GM19438 (cell line): ENCODE data around the gene ARHGEF3.

Experiments used
- ATAC-seq: cut with Tn5 transposase; IDR thresholded peaks from one replicate; pipeline ENCODE4 v1.9.1; 2021; ENCODE audit warnings: low read depth; ENCODE audit not compliant: unreplicated experiment

Gene ARHGEF3, protein sequence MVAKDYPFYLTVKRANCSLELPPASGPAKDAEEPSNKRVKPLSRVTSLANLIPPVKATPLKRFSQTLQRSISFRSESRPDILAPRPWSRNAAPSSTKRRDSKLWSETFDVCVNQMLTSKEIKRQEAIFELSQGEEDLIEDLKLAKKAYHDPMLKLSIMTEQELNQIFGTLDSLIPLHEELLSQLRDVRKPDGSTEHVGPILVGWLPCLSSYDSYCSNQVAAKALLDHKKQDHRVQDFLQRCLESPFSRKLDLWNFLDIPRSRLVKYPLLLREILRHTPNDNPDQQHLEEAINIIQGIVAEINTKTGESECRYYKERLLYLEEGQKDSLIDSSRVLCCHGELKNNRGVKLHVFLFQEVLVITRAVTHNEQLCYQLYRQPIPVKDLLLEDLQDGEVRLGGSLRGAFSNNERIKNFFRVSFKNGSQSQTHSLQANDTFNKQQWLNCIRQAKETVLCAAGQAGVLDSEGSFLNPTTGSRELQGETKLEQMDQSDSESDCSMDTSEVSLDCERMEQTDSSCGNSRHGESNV

DNA sequence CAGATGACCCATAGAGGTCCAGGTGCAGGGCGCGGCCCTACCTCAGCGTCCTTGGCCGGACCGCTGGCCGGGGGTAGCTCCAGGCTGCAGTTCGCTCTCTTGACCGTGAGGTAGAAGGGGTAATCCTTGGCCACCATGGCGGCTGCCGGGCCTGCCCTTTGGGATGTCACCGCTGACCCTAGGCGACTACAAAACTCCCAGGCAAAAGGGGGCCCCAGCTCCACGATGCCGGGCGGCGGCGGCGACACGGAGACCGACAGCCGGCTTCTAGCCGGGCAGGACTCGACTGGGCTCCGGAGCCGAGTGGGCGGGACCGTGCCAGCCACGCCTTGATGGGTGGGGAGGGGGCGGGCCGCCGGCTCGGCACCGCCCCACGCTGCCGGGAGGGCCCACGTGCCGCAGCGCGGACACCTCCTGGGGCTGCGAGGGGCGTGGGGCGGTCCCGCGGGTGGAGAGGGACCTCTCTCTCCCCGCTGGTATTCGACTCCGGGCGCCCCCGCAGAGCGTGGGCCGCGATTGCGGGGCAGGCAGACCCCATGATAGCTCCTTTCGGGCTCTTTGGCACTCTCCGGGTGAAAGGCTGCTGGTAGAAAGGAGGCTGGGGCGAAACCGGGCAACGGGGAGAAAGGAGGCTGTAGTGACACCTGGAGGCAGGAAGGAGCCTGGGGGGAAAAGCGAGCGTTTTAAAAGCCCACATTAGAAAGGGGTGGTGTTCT, at the start of gene ARHGEF3:
Gene ARHGEF3, minus strand, starts transcription at position 288 of the 716 bp plus-strand sequence. Its CDS starts 151 bp downstream, at position 137.
- ATAC-seq = peak; percentile 81

DNA sequence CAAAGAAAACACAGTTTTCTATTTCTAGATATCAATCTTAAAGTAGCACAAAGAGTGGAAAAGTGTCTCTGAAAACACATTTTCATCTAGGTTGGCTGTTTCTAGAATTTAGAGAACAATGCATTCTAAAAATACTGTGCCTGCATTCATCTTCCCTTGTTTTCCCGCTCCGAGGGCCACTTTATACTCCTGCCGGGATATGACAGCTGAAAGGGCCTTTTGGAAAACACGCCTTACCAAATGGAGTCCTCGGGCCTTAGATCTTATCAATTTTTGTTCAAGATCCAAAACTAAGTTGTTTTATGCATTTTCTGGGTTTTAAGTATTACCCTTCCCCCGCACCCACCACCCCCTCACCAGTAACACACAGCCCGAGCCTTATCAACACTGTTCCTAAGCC, 47.9 kb upstream of the ARHGEF3 start:
- ATAC-seq = no peak

DNA sequence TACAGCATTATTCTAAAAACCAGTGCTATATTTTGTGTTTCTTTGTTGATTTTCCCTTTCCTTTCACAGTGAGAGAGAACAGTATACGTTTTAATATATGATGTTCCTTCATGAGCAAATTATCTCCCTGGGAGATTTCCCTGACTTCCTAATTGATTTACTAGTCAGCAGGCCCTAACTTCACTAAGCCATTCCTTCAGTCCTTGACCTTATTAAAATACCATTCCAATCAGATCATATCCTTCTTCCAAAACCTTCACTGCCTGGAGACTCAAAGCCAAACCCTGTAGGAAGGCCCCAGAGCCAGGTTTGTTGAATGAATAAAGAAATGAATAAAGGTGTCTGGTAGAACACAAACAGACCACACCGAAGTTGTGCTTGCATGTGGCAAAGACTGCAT, 43.8 kb upstream of the ARHGEF3 start:
- ATAC-seq = no peak

DNA sequence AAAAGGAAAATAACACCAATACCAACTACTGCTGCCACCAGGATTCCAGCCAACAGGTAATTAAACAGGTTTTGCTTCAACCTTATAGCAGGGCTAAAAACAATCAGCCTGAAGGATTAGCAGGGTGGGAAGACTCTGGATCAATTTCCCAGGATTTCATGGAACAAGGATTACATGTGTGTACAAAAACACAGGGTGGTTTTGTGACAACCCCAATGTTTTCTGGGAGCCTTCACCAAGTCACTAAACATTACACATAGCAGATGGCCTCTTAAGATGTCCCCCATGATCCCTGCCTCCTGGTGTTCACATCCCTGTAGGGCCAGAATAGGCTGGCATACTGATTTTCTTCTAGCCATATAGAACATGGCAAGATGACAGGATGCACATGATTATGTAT, 42.8 kb upstream of the ARHGEF3 start:
- no peak for ATAC-seq

DNA sequence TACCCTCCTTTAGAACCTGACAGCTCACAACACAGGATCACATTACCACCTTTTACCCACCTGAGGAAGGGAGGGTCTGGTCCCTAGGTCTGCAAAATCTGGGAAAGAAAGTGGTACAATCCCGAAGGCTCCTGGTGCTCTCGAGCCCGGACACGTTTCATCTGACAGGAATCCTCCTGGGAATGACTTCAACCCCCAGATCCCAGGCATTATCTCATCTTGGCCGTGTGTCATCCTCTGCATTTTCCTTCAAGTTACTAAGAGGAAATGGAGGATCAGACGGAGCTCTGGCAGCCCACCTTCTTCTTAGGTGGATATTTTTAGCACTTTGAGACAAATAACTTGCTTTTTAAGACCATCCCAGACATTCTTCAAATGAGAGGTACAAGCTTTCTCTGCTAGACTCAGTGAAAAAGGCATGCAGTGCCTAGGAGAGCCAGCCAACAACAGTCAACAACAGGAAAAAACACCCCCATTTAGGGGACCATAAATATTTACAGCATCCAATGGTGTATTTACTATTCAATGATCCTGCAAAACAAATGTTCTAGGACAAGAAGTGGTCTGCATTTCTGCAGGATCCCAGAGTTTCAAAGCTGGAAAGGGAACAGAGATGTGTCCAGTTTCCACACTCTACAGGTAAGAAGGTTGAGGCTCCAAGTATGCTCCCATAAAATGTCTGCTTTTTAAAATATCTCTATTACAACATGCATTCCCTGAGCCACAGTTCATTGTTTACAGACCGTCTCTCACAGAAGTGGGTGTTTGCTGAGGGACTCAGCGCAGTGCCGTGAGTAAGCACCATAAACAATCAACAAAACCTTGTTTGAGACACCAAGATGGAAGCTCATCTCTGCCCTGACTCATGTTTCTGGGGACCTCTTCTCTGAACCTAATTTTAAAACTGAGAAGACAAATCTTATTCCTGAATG, 38.3 kb upstream of the ARHGEF3 start:
- ATAC-seq = no peak

DNA sequence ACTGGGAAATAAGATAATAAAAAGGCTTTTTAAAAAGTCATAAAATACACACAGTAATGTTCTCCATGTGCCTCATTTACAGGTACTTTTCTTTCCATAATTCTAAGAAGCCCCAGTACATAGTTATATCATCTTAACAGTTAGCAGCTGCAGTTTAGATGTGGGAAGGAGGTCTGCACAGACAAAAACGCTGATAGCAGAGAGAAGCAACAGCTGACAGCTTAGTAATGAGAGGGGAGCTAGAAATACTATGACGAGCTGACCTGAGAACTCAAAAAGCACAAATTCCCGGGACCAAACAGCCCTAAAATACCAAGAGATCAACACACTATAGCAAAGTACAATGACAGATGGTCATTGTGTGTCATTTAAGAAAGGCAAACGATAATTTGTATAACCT, 36.7 kb upstream of the ARHGEF3 start:
- no peak for ATAC-seq

DNA sequence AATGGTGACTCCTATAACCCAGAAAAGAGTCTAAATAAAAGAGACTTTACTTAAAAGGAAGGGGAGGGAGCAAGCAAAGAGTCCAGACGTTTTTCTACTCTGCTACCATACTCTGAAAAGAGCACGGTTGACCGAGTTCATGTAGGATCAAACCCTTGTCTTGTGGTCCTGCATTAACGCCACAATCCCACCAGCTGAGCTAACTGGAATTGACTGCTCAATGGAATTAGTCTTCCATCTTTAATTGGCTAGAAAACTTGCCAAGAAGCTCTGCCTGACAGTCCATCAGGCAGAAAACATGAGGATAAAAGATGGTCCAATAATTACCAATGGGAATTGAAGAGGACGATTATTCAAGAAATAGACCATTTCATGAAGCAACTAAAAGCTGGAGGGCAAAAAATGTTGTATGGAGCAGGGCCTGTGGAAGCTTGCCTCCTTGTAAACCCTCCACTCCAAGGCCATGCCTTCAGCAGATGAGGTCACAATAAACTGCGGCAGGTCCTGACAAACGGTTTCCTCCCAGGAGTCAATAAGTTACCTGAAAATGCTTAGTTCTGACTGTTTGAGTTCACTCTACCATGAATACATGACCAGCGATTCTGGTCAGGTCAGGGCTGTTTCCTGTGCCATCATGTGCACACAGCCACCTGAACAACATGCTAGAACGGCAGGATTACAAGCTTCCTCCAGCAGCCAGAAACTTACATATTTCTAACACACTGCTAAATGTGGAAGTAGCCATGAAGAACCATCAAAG, 35.6 kb upstream of the ARHGEF3 start:
- ATAC-seq = peak; percentile 98

DNA sequence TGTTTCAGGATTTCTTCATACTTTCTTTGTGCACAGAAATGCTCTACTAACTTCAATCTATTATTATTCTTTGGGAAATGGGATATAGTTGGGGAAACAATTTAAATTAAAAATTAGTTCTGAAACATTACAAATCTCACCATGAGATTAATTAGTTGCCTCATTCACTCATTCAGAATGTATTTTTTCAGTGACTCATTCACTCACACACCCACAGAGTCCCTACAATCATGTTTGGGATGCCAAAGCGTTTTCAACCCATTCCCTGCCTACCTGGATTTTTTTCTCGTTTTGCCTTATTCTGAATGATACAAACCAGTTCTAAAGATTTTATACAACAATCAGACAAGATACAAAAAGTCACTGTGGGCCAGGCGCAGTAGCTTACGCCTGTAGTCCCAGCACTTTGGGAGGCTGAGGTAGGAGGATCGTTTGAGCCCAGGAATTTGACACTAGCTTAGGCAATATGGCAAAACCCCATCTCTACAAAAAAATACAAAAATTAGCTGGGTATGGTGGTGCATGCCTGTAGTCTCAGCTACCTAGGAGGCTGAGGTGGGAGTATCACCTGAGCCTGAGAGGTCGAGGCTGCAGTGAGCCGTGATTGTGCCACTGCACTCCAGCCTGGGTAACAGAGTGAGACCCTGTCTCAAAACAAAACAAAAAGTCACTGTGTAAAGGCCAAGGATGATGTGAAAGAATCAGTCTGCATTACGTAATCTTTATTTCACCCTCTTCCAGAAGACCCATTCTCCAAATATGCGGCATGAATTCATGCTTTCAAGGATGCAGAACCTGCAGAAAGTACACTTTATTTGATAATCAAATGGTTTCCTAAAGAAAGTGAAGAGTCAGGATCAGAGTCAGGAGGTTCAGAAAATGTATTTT, 34.8 kb upstream of the ARHGEF3 start:
- no peak for ATAC-seq

DNA sequence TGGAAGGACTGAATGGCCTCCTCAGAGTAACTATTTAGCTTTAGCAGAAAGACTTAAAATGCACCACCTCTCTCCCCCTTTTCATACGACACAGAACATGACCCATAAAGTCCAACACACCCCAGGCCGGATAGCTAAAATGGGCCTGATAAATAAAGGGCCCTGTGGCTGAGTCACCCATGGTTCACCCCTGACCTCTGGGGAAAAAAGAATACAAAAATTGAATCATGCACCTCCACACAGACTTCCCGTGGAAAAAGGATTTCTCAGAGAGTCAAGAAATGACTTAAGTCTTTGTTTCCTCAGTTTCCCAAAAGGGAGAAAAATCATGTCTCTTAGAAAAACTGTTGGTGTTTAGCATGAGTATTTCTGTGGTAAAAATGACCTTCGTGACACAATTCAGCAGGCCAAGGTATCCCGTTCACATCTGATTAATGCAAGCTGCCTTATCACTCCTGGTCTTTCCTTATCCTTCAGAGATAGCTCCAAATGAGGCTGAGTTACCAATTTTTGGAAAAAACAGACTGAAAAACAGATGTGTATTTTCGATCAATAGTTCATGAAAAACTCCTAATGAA, 34.0 kb upstream of the ARHGEF3 start:
- no peak for ATAC-seq

DNA sequence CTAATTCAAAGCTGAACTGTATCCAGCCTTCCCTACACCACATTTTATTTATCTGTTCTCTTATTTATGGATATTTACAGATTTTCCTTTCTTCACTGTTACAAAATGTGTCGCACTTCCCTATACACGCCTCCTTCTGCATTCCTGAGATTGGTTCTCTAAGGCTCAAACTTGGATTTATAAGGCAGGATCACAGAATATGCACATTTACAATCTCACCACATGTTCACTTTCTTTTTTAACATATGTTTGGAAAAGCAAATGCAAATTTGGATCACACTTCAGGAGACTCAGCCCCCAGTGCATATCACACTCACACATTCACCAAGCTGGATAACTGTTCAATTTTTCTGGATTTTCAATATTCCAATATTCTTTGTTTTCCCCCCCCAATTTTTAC, 31.8 kb upstream of the ARHGEF3 start:
- ATAC-seq = no peak

DNA sequence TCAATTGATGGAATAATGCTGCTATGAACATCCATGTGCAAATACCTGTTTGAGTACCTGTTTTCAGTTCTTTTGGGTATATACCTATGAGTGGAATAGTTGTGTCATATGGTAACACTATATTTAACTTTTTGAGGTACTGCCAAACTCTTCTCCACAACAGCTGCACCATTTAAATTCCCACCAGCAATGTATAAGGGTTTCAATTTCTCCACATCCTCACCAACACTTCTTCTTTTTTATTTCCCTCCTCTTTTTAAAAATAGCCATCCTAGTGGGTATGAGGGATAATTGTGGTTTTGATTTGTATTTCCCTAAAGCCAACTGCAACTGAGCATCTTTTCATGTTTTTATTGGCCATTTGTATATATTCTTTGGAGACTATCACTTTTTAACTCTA, 31.3 kb upstream of the ARHGEF3 start:
- ATAC-seq = no peak

DNA sequence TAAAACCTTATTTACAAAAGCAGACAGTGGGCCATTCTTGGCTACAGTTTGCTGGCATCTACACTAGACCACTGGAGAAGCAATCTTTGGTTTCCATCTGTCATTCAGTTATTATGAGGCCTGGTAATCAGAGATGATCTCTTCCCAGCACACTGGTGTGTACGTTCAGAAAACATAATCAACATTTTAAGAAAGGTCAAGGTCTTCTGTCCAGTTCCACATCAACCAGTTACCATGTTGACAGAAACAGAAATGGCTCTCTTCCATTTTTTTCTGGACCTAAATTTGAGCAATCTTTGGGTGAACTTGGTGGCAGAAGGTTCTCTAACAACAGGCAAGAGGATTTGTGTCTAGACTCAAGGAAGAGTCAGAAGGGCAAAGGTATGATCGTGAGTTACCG, 29.8 kb upstream of the ARHGEF3 start:
- no peak for ATAC-seq

DNA sequence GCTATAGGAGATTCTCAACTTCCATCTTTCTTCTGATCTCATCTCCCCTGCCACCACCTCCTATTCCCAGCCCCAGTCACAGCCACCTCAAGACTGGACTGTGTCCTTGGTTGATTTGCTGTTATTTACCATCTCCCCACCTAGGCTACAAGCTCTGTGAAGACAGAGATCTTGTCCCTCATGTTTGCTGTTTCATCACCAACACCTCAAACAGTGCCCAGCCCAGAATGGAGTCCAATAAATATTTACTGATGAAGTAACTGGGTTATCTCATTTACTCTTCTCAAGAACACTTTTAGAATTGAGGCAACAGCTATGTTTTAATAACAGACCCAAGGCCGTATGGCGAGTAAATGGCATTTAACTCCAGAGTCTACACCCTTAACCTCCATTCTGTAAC, 29.1 kb upstream of the ARHGEF3 start:
- no peak for ATAC-seq

DNA sequence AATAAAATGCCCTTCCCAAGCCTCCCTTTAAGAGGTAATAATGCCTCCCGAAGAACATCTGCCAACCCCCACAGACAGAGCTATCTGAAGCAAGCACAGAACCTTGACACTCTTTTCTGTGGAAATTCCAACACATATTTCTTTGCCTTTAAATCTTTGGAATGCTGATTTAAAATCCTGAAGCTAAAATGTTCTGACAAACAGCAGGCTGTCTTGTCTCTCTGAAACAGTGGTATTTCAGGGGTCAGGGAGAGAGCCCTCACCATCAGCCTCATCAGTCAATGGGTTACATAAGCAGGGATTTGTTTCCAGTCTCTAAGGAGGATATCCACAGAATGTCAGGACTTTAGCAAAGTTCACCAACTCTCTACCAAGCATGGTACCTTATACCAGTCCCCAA, 27.8 kb upstream of the ARHGEF3 start:
- ATAC-seq = no peak

DNA sequence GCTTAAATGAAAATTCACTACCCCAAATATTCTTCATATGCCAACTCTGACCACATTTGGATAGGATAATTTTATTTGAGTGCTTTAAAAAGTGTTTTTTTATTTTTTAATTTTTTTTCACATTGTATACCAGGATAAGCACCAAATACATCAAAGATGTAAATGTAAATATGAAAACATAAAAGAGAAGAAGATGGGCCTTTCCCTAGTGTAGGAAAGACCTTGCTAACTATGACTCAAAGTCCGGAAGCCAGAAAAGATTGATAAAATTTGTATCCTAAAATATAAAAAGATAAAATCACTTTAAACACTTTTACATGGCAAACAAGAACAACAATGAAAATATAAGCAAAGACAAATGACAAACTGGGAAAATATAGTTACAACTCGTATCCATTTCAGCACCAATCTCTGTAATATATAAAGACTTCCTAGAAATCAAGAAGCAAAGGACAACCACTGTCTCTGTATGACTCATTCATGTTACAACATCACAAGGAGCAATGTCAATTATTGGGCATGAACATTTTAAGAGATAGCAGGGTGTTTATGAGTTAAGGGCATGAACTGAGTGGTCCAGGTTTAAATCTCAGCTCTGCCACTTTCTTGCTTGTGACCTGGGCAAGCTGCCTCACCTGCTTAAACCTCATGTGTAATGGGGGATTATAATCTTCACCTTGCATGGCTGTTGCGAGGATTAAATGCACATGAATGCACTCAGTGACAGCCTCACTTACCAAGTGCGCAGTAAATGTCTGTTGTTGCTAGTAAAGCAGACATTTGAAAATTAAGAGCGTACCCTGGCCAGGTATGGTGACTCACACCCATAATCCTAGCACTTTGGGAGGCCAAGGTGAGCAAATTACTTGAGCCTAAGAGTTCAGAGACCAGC, 25.3 kb upstream of the ARHGEF3 start:
- ATAC-seq = no peak

DNA sequence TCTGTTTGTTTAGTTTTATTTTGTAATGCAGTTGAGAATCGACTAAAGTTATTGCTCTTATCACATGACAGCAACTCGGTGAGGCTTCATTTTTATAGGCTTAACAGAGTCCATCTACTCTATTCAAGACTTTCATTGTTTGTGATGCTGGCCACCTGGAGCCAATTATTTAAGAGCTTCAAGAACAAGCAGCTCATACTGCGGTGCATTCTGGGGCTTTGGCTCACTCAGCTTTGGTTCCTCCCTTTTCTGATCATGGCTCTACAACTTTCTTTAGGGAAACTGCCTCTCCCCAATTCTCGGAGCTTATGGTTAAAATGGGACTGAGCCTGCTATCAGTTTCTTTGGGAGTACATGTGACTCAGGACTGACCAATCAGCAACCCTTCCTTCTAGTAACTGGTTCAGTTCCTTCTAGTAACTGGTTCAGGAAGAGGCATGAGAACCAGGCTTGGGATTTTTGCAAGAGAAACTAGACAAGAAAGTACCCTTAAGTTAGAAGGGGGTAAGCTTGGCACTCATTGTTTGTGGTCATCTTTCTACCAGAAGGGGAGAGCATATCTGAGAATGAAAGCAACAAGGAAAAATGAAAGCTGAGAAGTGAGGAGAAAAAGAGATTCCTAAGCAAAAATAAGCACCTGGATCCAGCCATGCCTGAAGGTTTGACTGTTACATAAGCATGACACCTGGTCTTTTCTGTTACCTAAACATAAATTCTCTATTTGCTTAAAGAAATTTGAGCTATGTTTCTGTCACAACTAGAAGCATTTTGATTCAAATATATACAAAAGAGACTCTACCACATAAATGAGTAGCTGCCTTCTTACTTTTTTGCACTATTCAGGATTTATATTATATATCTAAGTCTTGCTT, 24.1 kb upstream of the ARHGEF3 start:
- ATAC-seq = no peak
